Urinary bladder (tissue), 4 donors: ENCODE data around the gene KBTBD2. TPM values are rescaled to one million over a fixed set of nuclear protein-coding genes. Genes with fewer than 3 reads are reported as not detected.
"Not testable (repeated sequence)": the region's sequence is repeated elsewhere in the genome, so short reads cannot be mapped to it uniquely, and the experiment has no call there.

ENCODE experiments used
- DNase-seq: peaks from one replicate; pipeline ENCODE4 v3.0.0-alpha.2; 2015; ENCODE audit errors: extremely low spot score
- H3K27ac ChIP-seq: one replicate; pipeline ENCODE4 v1.5.1; 2013; ENCODE audit warnings: low read depth, mild to moderate bottlenecking, moderate library complexity
- H3K36me3 ChIP-seq: one replicate; pipeline ENCODE4 v1.6.1; 2013; ENCODE audit warnings: mild to moderate bottlenecking, moderate library complexity; ENCODE audit not compliant: insufficient read depth
- H3K4me1 ChIP-seq: one replicate; pipeline ENCODE4 v1.6.1; 2013; ENCODE audit warnings: mild to moderate bottlenecking, moderate library complexity; ENCODE audit not compliant: insufficient read depth
- H3K4me3 ChIP-seq: one replicate; pipeline ENCODE4 v1.5.1; 2013; ENCODE audit warnings: low read depth, low read length
- WGBS: extraction: QIAGEN DNeasy Blood & Tissue Kit; methylation state at CpG from one replicate; pipeline ENCODE4 v1.1.7; 2013; 5-methylcytosine and 5-hydroxymethylcytosine counted together
- polyA plus RNA-seq: library from polyadenylated mRNA; stranded (reverse); fragments of 200-250 nt; gene quantifications from one replicate; pipeline ENCODE4 v1.2.3, GENCODE V29; 2013
- total RNA-seq: library from RNA; depleted of rRNA; stranded (reverse); fragments of >200 nt; gene quantifications from one replicate; pipeline ENCODE4 v1.2.3, GENCODE V29; 2014
- donor health status: healthy with polysubstance abuse.
- donor health status: healthy.

KBTBD2 gene
- total and polyA plus RNA-seq, 2 donors, result 19.5 to 64.8 TPM

- no peak for DNase-seq
- Histone ChIP-seq H3K4me1 (no peaks in the 10 kb centered on the region), H3K36me3 (no peaks in the 10 kb centered on the region), H3K4me3 (no peak overlapping the region), H3K27ac (no peak overlapping the region)
- WGBS, result 84% methylated on average over 6 of the region's 6 CpGs
Measured at GRCh38 chr7:32888505-32888904, 3.1 kb downstream of the KBTBD2 start.

DNA sequence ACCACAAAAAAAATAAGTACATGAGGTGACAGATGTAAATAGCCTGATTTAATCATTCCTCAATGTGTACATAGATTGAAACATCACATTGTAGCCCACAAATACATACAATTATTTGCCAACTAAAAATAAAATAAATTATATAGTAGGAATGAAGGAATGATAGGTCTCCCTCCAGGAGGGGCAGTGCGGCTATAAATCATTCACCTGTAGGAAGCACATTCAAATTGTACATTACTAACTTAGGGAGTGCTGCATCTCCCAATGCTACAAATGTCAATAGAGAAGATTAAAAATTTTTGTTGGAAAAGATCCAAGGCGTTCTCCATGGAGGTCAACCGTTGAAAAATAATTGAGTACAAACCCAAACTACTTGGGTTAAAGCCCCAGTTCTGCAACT lies 4.2 kb downstream of the KBTBD2 start:
- Histone ChIP-seq H3K36me3 (no peaks in the 10 kb centered on the region), H3K4me3 (no peak overlapping the region), H3K27ac (no peak overlapping the region), H3K4me1 (no peaks in the 10 kb centered on the region)
- DNase-seq, result no peak
- 67% methylated on average over 3 of the region's 3 CpGs for WGBS

- H3K4me1 ChIP-seq, result peaks cover 2% of the 10 kb centered on the region
- DNase-seq, result no peak
- no peaks in the 10 kb centered on the region for H3K36me3 ChIP-seq
- H3K4me3 ChIP-seq, result no peak overlapping the region
- H3K27ac ChIP-seq, result no peak overlapping the region
- 67% methylated on average over 2 of the region's 2 CpGs for WGBS
Measured at GRCh38 chr7:32881074-32881982, 10.2 kb downstream of the KBTBD2 start.

DNA sequence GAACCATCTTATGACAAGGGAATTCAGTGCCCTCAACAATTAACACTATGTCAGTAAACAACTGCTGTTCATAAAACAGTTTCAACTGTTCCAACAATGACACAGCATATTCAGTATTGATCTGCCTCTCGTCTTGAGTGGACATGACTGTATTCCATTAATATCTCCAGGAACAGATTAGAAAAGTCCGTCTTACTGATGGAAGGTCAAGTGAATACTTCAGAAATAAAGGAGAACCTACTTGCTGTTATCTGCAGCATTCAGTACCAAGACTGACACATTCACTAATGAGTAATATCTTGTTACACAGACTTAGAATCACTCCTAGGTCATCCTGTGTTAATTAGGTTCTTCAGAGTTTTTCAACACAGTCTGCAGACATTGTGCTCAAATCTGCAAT lies 12.1 kb downstream of the KBTBD2 start:
- no peak overlapping the region for H3K27ac ChIP-seq
- no peak overlapping the region for H3K4me3 ChIP-seq
- peaks cover 2% of the 10 kb centered on the region for H3K4me1 ChIP-seq
- WGBS, result 50% methylated on average over 2 of the region's 2 CpGs
- H3K36me3 ChIP-seq, result no peaks in the 10 kb centered on the region
- DNase-seq, result no peak

DNA sequence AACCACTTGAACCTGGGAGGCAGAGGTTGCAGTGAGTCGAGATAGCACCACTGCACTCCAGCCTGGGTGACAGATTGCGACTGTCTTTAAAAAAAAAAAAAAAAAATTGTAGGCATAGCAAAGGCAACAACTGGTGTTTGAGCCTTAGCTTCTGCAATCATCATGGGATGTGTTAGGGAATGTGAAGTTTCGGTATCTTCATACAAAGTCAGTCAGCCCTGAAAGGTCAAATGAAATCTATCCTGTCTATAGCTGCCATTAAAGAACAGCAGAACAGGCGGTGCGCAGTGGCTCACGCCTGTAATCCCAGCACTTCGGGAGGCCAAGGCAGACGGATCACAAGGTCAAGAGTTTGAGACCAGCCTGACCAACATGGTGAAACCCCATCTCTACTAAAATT lies 13.5 kb downstream of the KBTBD2 start:
- not testable (repeated sequence) for H3K27ac ChIP-seq, DNase-seq, H3K4me3 ChIP-seq, H3K4me1 ChIP-seq, H3K36me3 ChIP-seq
- 95% methylated on average over 8 of the region's 8 CpGs for WGBS

DNA sequence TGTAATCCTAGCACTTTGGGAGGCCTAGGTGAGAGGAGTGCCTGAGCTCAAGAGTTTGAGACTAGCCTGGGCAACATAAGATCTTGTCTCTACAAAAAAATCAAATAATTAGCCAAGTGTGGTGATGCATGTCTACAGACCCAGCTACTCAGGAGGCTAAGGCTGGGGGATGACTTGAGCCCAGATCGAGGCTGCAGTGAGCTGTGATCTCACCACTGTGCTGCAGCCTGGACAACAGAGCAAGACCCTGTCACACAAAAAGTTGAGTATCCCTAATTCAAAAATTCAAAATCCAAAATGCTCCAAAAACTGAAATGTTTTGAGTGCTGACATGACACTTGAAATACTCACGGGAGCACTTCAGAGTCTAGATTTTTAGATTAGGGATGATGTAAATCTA lies 19.1 kb downstream of the KBTBD2 start:
- WGBS, result 90% methylated on average over 2 of the region's 2 CpGs
- DNase-seq, result no peak
- H3K4me3 ChIP-seq, result no peak overlapping the region
- no peaks in the 10 kb centered on the region for H3K4me1 ChIP-seq
- no peak overlapping the region for H3K27ac ChIP-seq
- H3K36me3 ChIP-seq, result no peaks in the 10 kb centered on the region

DNA sequence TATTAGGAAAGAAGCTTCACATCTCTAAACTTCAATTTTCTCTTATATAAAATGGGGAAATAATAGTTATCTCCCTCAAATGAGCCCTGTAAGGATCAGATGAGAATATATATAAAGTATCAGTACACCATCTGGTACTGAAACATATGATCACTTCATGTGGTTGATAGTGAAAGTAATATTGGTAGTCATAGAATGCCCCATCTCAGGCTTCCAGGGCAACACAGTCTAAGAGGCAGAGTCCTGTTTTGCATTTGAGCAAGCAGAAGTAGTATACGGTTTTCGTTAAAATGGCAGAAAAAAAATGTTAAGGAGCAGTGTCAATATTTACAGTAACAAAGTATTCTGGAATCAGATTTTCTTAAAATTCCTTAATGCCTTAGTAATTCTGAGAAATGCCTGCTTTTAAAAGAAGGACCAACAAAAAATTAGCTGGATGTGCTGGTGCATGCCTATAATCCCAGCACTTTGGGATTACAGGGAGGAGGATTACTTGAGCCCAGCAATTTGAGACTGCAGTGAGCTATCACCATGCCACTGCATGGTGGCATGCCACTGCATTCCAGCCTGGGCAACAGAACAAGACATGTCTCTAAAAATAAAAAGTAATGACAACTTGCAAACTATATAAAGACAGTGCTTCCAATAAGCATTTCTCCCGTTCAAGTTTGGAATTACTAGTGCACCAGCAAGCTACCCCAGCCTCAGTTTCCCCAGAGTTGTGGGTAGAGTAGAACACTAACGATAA lies 19.8 kb downstream of the KBTBD2 start:
- 78% methylated on average over 4 of the region's 4 CpGs for WGBS
- H3K4me1 ChIP-seq, result no peaks in the 10 kb centered on the region
- no peak overlapping the region for H3K27ac ChIP-seq
- DNase-seq, result no peak
- no peaks in the 10 kb centered on the region for H3K36me3 ChIP-seq
- H3K4me3 ChIP-seq, result no peak overlapping the region

DNA sequence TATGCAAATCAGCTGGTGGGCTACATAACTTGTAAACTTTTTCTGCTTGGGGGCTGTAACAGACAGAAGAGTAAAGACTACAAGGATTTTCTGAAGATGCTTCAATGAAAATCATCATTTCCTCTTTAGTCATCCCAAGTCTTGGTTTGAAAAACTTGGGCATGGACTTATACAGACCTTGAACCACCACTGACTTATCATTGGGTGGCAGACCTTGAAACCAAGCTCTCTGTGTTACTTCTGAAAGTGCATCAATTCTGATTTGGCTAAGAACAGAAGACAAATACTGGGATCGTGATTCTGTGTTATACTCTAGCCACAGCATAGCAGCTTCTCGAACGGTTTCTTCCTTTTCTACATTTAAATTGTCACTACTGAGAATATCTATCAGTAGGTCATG lies 21.3 kb downstream of the KBTBD2 start:
- Histone ChIP-seq H3K4me1 (no peaks in the 10 kb centered on the region), H3K4me3 (no peak overlapping the region), H3K36me3 (peaks cover 2% of the 10 kb centered on the region), H3K27ac (no peak overlapping the region)
- 94% methylated on average over 3 of the region's 3 CpGs for WGBS
- no peak for DNase-seq

DNA sequence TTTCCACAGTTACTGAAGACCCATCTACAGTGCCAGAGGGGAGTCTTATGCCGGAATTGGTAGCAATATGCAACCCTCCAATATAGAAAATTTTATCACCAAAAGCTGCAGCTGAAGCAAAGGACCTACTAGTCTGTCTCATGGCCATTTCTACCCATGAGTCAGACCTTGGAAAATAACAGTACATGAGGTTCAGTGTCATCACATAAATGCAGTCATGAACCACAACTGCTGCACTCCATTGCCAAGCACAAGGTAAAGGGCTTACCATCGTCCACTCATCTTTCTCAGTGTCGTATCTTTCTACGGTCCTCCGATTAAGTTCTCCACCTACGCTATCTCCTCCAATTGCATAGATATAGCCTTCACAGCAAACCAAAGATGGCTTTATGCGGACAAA lies 21.8 kb downstream of the KBTBD2 start:
- WGBS, result 98% methylated on average over 7 of the region's 7 CpGs
- H3K36me3 ChIP-seq, result peaks cover 2% of the 10 kb centered on the region
- no peaks in the 10 kb centered on the region for H3K4me1 ChIP-seq
- no peak overlapping the region for H3K27ac ChIP-seq
- DNase-seq, result no peak
- no peak overlapping the region for H3K4me3 ChIP-seq

DNA sequence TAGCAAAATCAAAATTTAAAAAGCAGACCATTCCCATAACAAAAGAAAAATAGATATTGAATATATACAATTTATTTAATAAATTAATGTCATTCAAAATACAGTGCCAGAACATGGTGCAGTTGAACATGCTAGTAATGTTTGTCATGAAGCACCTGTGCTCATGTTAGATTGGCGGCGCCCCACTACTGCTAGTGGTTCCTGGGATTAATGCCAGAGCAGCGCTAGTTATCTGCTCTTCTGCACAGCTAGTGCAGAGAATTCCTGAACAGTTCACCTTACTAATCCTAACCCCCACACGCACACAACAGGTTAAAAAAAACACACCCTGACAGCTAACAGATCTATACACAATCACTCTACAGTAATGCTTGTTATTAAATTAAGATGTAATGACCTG lies 23.4 kb downstream of the KBTBD2 start:
- H3K36me3 ChIP-seq, result peaks cover 3% of the 10 kb centered on the region
- DNase-seq, result no peak
- 81% methylated on average over 4 of the region's 4 CpGs for WGBS
- no peak overlapping the region for H3K27ac ChIP-seq
- no peaks in the 10 kb centered on the region for H3K4me1 ChIP-seq
- H3K4me3 ChIP-seq, result no peak overlapping the region

DNA sequence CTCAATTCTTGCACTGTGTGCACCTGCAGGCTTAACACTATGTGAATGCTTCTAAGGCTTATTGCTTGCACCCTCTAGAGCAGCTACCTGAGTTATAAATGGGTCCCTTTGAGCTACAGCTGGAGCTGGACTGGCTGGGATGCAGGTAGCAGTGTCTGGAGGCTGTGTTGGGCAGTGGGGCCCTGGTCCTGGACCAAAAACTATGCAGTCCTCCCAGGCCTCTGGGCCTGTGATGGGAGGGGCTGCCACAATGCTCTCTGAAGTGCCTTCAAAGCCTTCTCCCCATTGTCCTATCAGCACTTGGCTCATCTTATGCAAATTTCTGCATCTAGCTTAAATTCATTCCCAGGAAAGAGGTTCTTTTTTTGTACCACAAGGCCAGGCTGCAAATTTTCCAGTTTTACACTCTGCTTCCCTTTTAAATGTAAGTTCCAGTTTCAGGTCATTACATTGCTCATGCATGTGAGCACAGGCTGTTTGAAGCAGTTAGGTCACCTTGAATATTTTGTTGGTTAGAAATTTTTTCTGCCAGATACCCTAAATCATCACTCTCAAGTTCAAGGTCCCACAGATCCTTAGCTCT lies 26.0 kb downstream of the KBTBD2 start:
- no peak for DNase-seq
- Histone ChIP-seq H3K4me3 (no peak overlapping the region), H3K4me1 (no peaks in the 10 kb centered on the region), H3K27ac (no peak overlapping the region), H3K36me3 (peaks cover 3% of the 10 kb centered on the region)

- not testable (repeated sequence) for H3K27ac ChIP-seq, DNase-seq, H3K36me3 ChIP-seq, H3K4me3 ChIP-seq, H3K4me1 ChIP-seq
- 98% methylated on average over 1 of the region's 1 CpG for WGBS
Measured at GRCh38 chr7:32863872-32864271, 27.7 kb downstream of the KBTBD2 start.

GRCh38 chr7:32860090-32860489 lies 31.5 kb downstream of the KBTBD2 start:
- Histone ChIP-seq H3K27ac (no peak overlapping the region), H3K4me1 (no peaks in the 10 kb centered on the region), H3K36me3 (peaks cover 2% of the 10 kb centered on the region), H3K4me3 (no peak overlapping the region)
- no peak for DNase-seq

DNA sequence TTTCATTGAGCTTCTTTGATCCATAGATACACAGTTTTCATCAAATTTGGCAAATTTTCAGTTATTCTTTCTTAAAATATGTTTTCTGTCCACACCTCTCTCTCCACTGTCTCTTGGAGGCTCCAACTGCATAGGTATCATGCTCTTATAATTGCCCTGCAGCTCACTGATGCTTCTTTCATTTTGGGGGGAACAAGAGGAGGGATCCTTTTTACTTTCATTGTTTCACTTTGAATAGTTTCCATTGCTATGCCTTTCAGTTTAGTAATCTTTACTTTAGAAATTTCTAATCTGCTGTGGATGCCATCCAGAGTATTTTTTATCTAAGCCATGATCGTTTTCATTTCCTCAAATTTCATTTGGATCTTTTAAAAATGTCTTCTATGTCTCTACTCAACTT lies 32.9 kb downstream of the KBTBD2 start:
- Histone ChIP-seq H3K27ac (no peak overlapping the region), H3K4me3 (no peak overlapping the region), H3K36me3 (peaks cover 2% of the 10 kb centered on the region), H3K4me1 (no peaks in the 10 kb centered on the region)
- no peak for DNase-seq
- 50% methylated on average over 1 of the region's 1 CpG for WGBS
